RWPE2 (cell line): ENCODE measurements around the gene GTF2IRD1.

Experiments
- ATAC-seq: fragments of 200-7000 bp; cut with Tn5 transposase; 3 replicates; pipeline ENCODE4 v1.9.1; 2021; ENCODE audit warnings: low read depth
- DNase-seq: peaks from one replicate; pipeline ENCODE4 v3.0.0-alpha.2; 2020; ENCODE audit warnings: low spot score
- H3K27ac ChIP-seq: fragments of 450-650 bp; 2 replicates; pipeline ENCODE4 v1.5.1; 2017; ENCODE audit warnings: mild to moderate bottlenecking; ENCODE audit not compliant: poor library complexity, severe bottlenecking
- H3K27me3 ChIP-seq: fragments of 250-450 bp; sonication (Bioruptor Pico); 2 replicates; pipeline ENCODE4 v1.5.1; 2021; ENCODE audit warnings: mild to moderate bottlenecking, moderate library complexity; ENCODE audit not compliant: insufficient read depth, poor library complexity, severe bottlenecking
- H3K36me3 ChIP-seq: fragments of 250-450 bp; sonication (Bioruptor Pico); 2 replicates; pipeline ENCODE4 v1.5.1; 2020; ENCODE audit warnings: low read depth, mild to moderate bottlenecking, moderate library complexity
- H3K4me1 ChIP-seq: fragments of 250-450 bp; sonication (Bioruptor Pico); 2 replicates; pipeline ENCODE4 v1.5.1; 2021; ENCODE audit warnings: mild to moderate bottlenecking, moderate library complexity; ENCODE audit not compliant: insufficient read depth, poor library complexity, severe bottlenecking
- H3K4me3 ChIP-seq: fragments of 250-450 bp; sonication (Bioruptor Pico); 2 replicates; pipeline ENCODE4 v1.5.1; 2021; ENCODE audit warnings: mild to moderate bottlenecking, moderate library complexity; ENCODE audit not compliant: severe bottlenecking
- H3K9me3 ChIP-seq: fragments of 250-450 bp; sonication (Bioruptor Pico); 2 replicates; pipeline ENCODE4 v1.5.1; 2021; ENCODE audit warnings: mild to moderate bottlenecking, moderate library complexity; ENCODE audit not compliant: severe bottlenecking
- CTCF ChIP-seq: fragments of 450-650 bp; IDR thresholded peaks from one replicate; pipeline ENCODE4 v1.5.1; 2017; ENCODE audit warnings: mild to moderate bottlenecking, moderate library complexity; ENCODE audit not compliant: poor library complexity, severe bottlenecking

Gene GTF2IRD1

GRCh38 chr7:74573512-74573911 lies 119.8 kb downstream of the GTF2IRD1 start:
- DNase-seq = no peak
- Histone ChIP-seq H3K27me3 (no peaks in the 10 kb centered on the region), H3K4me1 (peaks cover 9% of the 10 kb centered on the region), H3K27ac (no peak overlapping the region), H3K4me3 (no peak overlapping the region), H3K36me3 (no peaks in the 10 kb centered on the region; the same call in 1 of the 2 replicates), H3K9me3 (no peaks in the 10 kb centered on the region)
- no peak for ATAC-seq
- no peak for TF ChIP-seq CTCF

- Histone ChIP-seq H3K4me1 (peaks cover 9% of the 10 kb centered on the region), H3K27ac (peak overlapping the region; percentile 40)
- no peak for DNase-seq
These were observed 121.5 kb downstream of the GTF2IRD1 start for GRCh38 chr7:74575083-74575784.

GRCh38 chr7:74575811-74576210 lies 122.1 kb downstream of the GTF2IRD1 start:
- H3K27me3 ChIP-seq = no peaks in the 10 kb centered on the region
- H3K4me1 ChIP-seq = peaks cover 9% of the 10 kb centered on the region
- peak overlapping the region; percentile 40 for H3K27ac ChIP-seq
- H3K36me3 ChIP-seq = peaks cover 3% of the 10 kb centered on the region; the same call in 1 of the 2 replicates
- DNase-seq (no peak), ATAC-seq (no peak)
- no peaks in the 10 kb centered on the region for H3K9me3 ChIP-seq
- no peak for TF ChIP-seq CTCF
- H3K4me3 ChIP-seq = no peak overlapping the region

More at GRCh38 chr7:74575083-74575784, 121.5 kb downstream of the GTF2IRD1 start:
- ATAC-seq = peak; percentile 94
- no peaks in the 10 kb centered on the region for H3K9me3 ChIP-seq
- no peaks in the 10 kb centered on the region for H3K27me3 ChIP-seq
- peaks cover 3% of the 10 kb centered on the region; the same call in 1 of the 2 replicates for H3K36me3 ChIP-seq
- H3K4me3 ChIP-seq = no peak overlapping the region
- TF ChIP-seq CTCF = no peak

GRCh38 chr7:74579800-74580685 lies 126.3 kb downstream of the GTF2IRD1 start:
- no peaks in the 10 kb centered on the region for H3K9me3 ChIP-seq
- H3K27ac ChIP-seq = peak overlapping the region; percentile 24
- peaks cover 7% of the 10 kb centered on the region for H3K4me1 ChIP-seq
- ATAC-seq = peak; percentile 7; the same call in 1 of the 3 replicates
- TF ChIP-seq CTCF = no peak
- H3K27me3 ChIP-seq = no peaks in the 10 kb centered on the region
- peaks cover 6% of the 10 kb centered on the region; the same call in 1 of the 2 replicates for H3K36me3 ChIP-seq
- DNase-seq = no peak
- no peak overlapping the region for H3K4me3 ChIP-seq
